Heart right ventricle (tissue), 16 donors: ENCODE data around the gene SLIT3. TPM values are rescaled to one million over a fixed set of nuclear protein-coding genes. Genes with fewer than 3 reads are reported as not detected.

Experiments used
- ATAC-seq, 8 donors: fragments of 200-7000 bp; cut with Tn5 transposase; one replicate each; pipeline ENCODE4 v1.9.1; 2020; ENCODE audit warnings: mild to moderate bottlenecking in 8 of 8, moderate library complexity in 8 of 8, moderate number of reproducible peaks in 1 of 8
- DNase-seq, 2 donors: peaks; one replicate each; pipeline ENCODE4 v3.0.0-alpha.2; 2020
- H3K27ac ChIP-seq, 10 donors: fragments of 200-600 bp; sonication (generic) in 2 of 10; one replicate each; pipeline versions ENCODE4 v1.5.0 to v1.8.0; 2020 to 2022; ENCODE audit warnings: mild to moderate bottlenecking in 3 of 10
- H3K27me3 ChIP-seq, 7 donors: fragments of 200-600 bp; one replicate each; pipeline ENCODE4 v1.8.0; 2021 to 2022; ENCODE audit warnings: mild to moderate bottlenecking in 2 of 7
- H3K36me3 ChIP-seq, 9 donors: fragments of 200-600 bp; sonication (generic) in 1 of 9; one replicate each; pipeline versions ENCODE4 v1.5.0 to v1.8.0; 2020 to 2022; ENCODE audit warnings: mild to moderate bottlenecking in 2 of 9
- H3K4me1 ChIP-seq, 9 donors: fragments of 200-600 bp; sonication (generic) in 1 of 9; one replicate each; pipeline versions ENCODE4 v1.5.0 to v1.8.0; 2020 to 2022; ENCODE audit warnings: mild to moderate bottlenecking in 4 of 9
- H3K4me3 ChIP-seq, 10 donors: fragments of 200-600 bp; sonication (generic) in 2 of 10; one replicate each; pipeline versions ENCODE4 v1.5.0 to v1.8.0; 2020 to 2022; ENCODE audit warnings: mild to moderate bottlenecking in 7 of 10, moderate library complexity in 2 of 10
- H3K9me3 ChIP-seq, 11 donors: fragments of 200-600 bp in 10 of 11; sonication (generic) in 2 of 11; one replicate each; pipeline versions ENCODE4 v1.5.0 to v1.8.0; 2013 to 2022; ENCODE audit warnings: mild to moderate bottlenecking in 2 of 11, control low read depth in 1 of 11, moderate library complexity in 1 of 11
- WGBS, 2 donors: extraction: QIAGEN DNeasy Blood & Tissue Kit; methylation state at CpG; one replicate each; pipeline ENCODE4 v1.1.7; 2013; ENCODE audit warnings: inconsistent platforms in 1 of 2; 5-methylcytosine and 5-hydroxymethylcytosine counted together
- intact Hi-C, 10 donors: fragments of 100-400 bp; cut with DNase I; formaldehyde crosslinking; loops; one replicate each; pipeline versions ENCODE4 v1.11.1 to v1.14.2; 2022
- polyA plus RNA-seq, 2 donors: library from polyadenylated mRNA; stranded (reverse); fragments of 200-250 nt; gene quantifications; one replicate each; pipeline ENCODE4 v1.2.3, GENCODE V29; 2013
- total RNA-seq, 10 donors: library from RNA; stranded (reverse); fragmentation: NEBNext Ultra II Directional in 3 of 10; extraction: Animal tissue kit (Norgen Biotek cat#: 25700) in 3 of 10; gene quantifications; one replicate each; pipeline versions ENCODE4 v1.2.1 to v1.2.4, GENCODE V29; 2021 to 2023
- TF ChIP-seq, protein P1 (sequence below), 9 donors: fragments of 200-600 bp; sonication (generic) in 2 of 9; IDR thresholded peaks; one replicate each; pipeline versions ENCODE4 v1.5.0 to v1.8.0; 2021 to 2022; ENCODE audit warnings: antibody characterized with exemption in 9 of 9, mild to moderate bottlenecking in 5 of 9, moderate library complexity in 1 of 9
- donor health status: Arrhythmogenic right ventricular cardiomyopathy.
- donor health status: ischemic (EF 13 %, LVEDD 7.1; RV severe dilation, severe dysfunction).
- donor health status: healthy with polysubstance abuse.
- donor health status: DM: no; HTN: yes; CAD: no.
- donor health status: DM: no; HTN: no; CAD: no.
- donor health status: ischemic (EF 25% LVEDD 6.9; RV normal size, moderate dysfunction).
- donor health status: ischemic (EF 25% LVEDD 5.7; RV mildly dilated, moderate dysfunction).
- donor health status: healthy.
- donor health status: DM: yes; HTN: yes; CAD: no.
- donor health status: Ischemic cardiomyopathy.
- donor health status: ischemic (EF 35%, LVEDD 5.7; RV mildly dilated, moderate dysfunction).
- donor health status: nonischemic (EF 11% LVEDD 7.7; RV severe dilation, severe dysfunction).
- donor health status: DM: yes; HTN: yes; CAD: no.
- donor health status: PGD.
- donor health status: ischemic (EF 29% LVEDD 5.4; RV normal size, mild dysfunction).
- donor health status: nonischemic (EF 23%, LVEDD 6.1; RV moderate dilation, normal function).

SLIT3 gene
- total and polyA plus RNA-seq, 12 donors: 2.0 to 29.2 (median 12.1) TPM

DNA sequence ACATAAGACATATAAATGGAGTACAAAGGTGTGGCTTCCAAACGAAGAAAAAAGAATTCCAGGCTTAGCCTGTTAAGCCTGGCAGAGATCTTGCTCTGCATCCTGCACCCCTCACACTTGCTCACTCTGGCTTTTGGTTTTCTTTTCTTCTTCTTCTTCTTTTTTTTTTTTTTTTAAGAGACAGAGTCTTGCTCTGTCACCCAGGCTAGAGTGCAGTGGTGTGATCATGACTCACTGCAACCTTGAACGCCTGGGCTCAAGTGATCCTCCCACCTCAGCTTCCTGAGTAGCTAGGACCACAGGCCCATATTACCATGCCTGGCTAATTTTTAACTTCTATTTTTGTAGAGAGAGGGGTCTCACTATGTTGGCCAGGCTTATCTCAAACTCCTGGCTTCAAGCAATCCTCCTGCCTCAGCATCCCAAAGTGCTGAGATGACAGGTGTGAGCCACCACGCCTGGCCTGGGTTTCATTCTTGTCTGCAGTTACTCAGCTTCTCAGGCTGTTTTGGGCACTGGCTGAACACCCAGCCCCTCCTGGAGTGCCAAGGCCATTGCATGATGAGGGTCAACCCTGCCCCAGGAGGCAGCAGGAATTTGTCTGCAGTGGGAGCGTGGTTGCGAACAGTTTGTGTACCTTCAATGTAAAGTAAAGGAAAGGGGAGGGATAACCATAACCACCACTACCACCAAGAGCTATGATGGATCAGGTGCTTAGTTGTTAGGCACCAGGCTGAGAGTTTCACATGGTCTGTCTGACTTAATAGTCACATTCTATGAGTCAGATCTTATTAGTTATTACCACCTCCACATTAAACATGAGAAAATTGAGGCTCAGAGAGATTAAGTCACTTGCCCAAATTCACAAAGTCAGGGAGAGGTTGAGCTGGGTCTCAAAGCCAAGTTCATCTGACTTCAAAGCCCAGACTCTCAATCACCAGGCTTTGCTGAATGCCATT lies 502.6 kb downstream of the SLIT3 start:
- no peak for DNase-seq
- no peaks in the 10 kb centered on the region for H3K27me3 ChIP-seq
- no peak for ATAC-seq
- intact Hi-C loops: no loop called here
- TF ChIP-seq, protein P1, sequence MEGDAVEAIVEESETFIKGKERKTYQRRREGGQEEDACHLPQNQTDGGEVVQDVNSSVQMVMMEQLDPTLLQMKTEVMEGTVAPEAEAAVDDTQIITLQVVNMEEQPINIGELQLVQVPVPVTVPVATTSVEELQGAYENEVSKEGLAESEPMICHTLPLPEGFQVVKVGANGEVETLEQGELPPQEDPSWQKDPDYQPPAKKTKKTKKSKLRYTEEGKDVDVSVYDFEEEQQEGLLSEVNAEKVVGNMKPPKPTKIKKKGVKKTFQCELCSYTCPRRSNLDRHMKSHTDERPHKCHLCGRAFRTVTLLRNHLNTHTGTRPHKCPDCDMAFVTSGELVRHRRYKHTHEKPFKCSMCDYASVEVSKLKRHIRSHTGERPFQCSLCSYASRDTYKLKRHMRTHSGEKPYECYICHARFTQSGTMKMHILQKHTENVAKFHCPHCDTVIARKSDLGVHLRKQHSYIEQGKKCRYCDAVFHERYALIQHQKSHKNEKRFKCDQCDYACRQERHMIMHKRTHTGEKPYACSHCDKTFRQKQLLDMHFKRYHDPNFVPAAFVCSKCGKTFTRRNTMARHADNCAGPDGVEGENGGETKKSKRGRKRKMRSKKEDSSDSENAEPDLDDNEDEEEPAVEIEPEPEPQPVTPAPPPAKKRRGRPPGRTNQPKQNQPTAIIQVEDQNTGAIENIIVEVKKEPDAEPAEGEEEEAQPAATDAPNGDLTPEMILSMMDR (IDR thresholded peaks at IDR 0.05): no peak
- 84 to 93% methylated on average over 5 of the region's 5 CpGs for WGBS, 2 donors
- no peaks in the 10 kb centered on the region for H3K9me3 ChIP-seq
- H3K27ac ChIP-seq: no peak overlapping the region
- H3K36me3 ChIP-seq: no peaks in the 10 kb centered on the region
- no peak overlapping the region for H3K4me3 ChIP-seq
- H3K4me1 ChIP-seq: peaks cover 0 to 12% (median 3%) of the 10 kb centered on the region in 9 donors

DNA sequence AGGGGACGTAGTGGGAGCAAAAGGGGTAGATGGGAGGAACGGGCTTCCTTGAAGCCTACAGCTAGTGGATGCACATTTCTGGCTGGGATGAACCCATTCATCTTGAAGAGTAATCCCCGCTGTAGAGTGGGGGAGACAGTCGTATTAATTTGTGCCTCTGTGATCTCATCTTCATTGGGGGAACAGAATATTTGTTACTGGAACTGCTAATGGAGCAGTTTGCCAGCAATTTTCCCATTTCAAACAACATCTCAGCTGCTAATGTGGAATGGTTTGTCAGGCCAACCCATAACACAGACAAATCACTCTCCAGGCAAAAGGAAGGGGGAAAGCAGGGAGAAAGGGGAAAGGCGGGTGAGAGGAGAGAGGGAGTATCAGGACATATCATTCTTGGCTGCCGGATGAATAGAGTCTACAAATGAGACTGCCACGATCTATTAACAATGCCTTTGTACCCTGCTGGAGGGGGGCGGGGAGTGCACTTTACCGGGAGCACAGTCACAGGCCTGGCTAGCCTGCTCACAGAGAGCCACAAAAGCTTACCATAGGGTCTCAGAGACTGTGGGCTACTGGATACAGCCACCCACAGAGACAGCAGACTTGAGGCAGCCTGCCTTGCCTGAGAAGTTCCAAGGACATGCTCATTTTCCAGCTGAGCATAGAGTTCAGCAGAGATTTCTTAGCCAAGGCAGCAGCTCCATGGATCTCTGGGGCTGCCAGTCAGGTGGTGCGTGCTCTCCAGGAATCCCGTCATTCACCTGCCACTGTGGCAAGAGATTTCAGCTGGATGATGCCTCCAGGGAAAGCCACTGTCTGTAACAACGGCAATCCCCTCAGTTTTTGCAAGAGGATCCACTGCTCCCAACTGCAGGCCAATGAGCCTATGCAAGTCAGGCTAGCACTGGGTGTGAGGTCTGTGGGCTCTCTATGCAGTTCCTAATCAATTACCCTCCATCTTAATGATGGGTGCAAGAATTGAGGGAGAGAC lies 504.1 kb downstream of the SLIT3 start:
- Histone ChIP-seq H3K36me3 (no peaks in the 10 kb centered on the region), H3K4me1 (peaks cover 0 to 13% (median 3%) of the 10 kb centered on the region in 9 donors), H3K27me3 (no peaks in the 10 kb centered on the region), H3K4me3 (no peak overlapping the region), H3K9me3 (no peaks in the 10 kb centered on the region), H3K27ac (no peak overlapping the region)
- TF ChIP-seq, protein P1 (IDR thresholded peaks at IDR 0.05): no peak
- DNase-seq (no peak), ATAC-seq (no peak)
- WGBS, 2 donors: 79 to 81% methylated on average over 12 of the region's 12 CpGs
- intact Hi-C loops: no loop called here

DNA sequence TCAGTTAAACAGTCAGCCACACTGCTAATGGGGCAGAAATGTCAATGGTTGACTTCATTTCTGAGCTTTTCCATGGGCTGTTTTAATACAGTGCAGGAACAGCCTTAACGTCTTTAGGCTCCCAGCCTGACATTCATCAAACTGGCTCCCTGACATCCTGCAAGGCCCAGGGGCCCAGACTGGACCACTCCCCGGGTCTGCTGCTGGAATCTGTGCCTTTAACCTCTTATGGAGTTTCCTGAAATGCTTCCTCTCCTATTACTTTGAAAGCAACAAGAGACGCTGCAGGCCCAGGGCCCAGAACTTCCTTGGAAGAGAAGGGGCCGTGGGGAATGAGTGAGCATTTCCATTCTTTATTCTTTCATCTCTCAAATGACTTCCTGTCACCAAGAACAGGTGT lies 504.9 kb downstream of the SLIT3 start:
- DNase-seq (no peak), ATAC-seq (no peak)
- no peaks in the 10 kb centered on the region for H3K36me3 ChIP-seq
- 43 to 58% methylated on average over 4 of the region's 4 CpGs for WGBS, 2 donors
- no peak overlapping the region for H3K27ac ChIP-seq
- H3K4me1 ChIP-seq: peaks cover 0 to 13% (median 3%) of the 10 kb centered on the region in 9 donors
- intact Hi-C loops: no loop called here
- TF ChIP-seq, protein P1 (IDR thresholded peaks at IDR 0.05): no peak
- no peaks in the 10 kb centered on the region for H3K9me3 ChIP-seq
- H3K4me3 ChIP-seq: no peak overlapping the region
- H3K27me3 ChIP-seq: no peaks in the 10 kb centered on the region
